Keratinocyte (primary cell): ENCODE data around the gene OR1I1. TPM values are rescaled to one million over a fixed set of nuclear protein-coding genes. Genes with fewer than 3 reads are reported as not detected.
A peak's percentile ranks its signal among the peaks of the same experiment; 100 is the strongest.

ENCODE experiments used
- DNase-seq: peaks from one replicate; pipeline ENCODE4 v3.0.0-alpha.2; 2011; ENCODE audit warnings: low read depth, missing footprints, low spot score
- FAIRE-seq: peaks from 2 replicates; lab custom pipeline; 2011; peaks lifted over from hg19 to GRCh38; lab: Jason Lieb, UNC
- H2AFZ ChIP-seq: 2 replicates; pipeline ENCODE4 v1.6.0; 2012; ENCODE audit warnings: low read length, control low read depth, inconsistent platforms; ENCODE audit not compliant: control insufficient read depth
- H3K27ac ChIP-seq: 2 replicates; pipeline ENCODE4 v1.5.1; 2011; ENCODE audit warnings: low read length; ENCODE audit not compliant: control insufficient read depth, insufficient read depth
- H3K27me3 ChIP-seq: 3 replicates; pipeline ENCODE4 v1.6.0; 2011; ENCODE audit warnings: low read length; ENCODE audit not compliant: control insufficient read depth, insufficient read depth; ENCODE audit errors: extremely low read depth
- H3K36me3 ChIP-seq, 2 experiments: 2 replicates in 1 of 2; 3 replicates in 1 of 2; pipeline ENCODE4 v1.5.1; 2011; ENCODE audit warnings: low read length in 2 of 2, mild to moderate bottlenecking in 1 of 2; ENCODE audit not compliant: control insufficient read depth in 2 of 2, insufficient read depth in 2 of 2; ENCODE audit errors: extremely low read depth in 1 of 2
- H3K4me1 ChIP-seq: 3 replicates; pipeline ENCODE4 v1.5.1; 2011; ENCODE audit warnings: low read length; ENCODE audit not compliant: control insufficient read depth, insufficient read depth; ENCODE audit errors: extremely low read depth
- H3K4me2 ChIP-seq: 3 replicates; pipeline ENCODE4 v1.6.0; 2011; ENCODE audit warnings: low read depth, low read length; ENCODE audit not compliant: control insufficient read depth, insufficient read depth; ENCODE audit errors: extremely low read depth
- H3K4me3 ChIP-seq, 3 experiments: fragments of 200-600 bp in 1 of 3; sonication (generic) in 1 of 3; 2 replicates in 2 of 3; 3 replicates in 1 of 3; pipeline ENCODE4 v1.5.1; 2011 to 2016; ENCODE audit warnings: low read length in 3 of 3, mild to moderate bottlenecking in 3 of 3, control low read depth in 2 of 3, inconsistent platforms in 1 of 3, low read depth in 1 of 3, mixed read lengths in 1 of 3, mixed run types in 1 of 3, moderate library complexity in 1 of 3; ENCODE audit not compliant: control insufficient read depth in 2 of 3, insufficient read depth in 2 of 3; ENCODE audit errors: extremely low read depth in 1 of 3
- H3K79me2 ChIP-seq: 2 replicates; pipeline ENCODE4 v1.6.0; 2012; ENCODE audit warnings: low read length; ENCODE audit not compliant: control insufficient read depth, insufficient read depth
- H3K9ac ChIP-seq: 3 replicates; pipeline ENCODE4 v1.6.0; 2011; ENCODE audit warnings: low read length; ENCODE audit not compliant: control insufficient read depth, insufficient read depth; ENCODE audit errors: extremely low read depth
- H3K9me1 ChIP-seq: 3 replicates; pipeline ENCODE4 v1.6.0; 2011; ENCODE audit warnings: low read length; ENCODE audit not compliant: control insufficient read depth, insufficient read depth; ENCODE audit errors: extremely low read depth
- H3K9me3 ChIP-seq: 2 replicates; pipeline ENCODE4 v1.5.1; 2012; ENCODE audit warnings: low read depth, low read length; ENCODE audit not compliant: control insufficient read depth
- H4K20me1 ChIP-seq: 3 replicates; pipeline ENCODE4 v1.6.0; 2011; ENCODE audit warnings: low read length; ENCODE audit not compliant: control insufficient read depth, insufficient read depth; ENCODE audit errors: extremely low read depth
- CTCF ChIP-seq, 3 experiments: IDR thresholded peaks in 1 of 3; conservative IDR thresholded peaks in 1 of 3; optimal IDR thresholded peaks in 1 of 3; 2 replicates in 2 of 3; 3 replicates in 1 of 3; pipeline versions ENCODE3 to v1.5.1; 2011; ENCODE audit warnings: low read length in 3 of 3, mild to moderate bottlenecking in 3 of 3, moderate library complexity in 2 of 3, control low read depth in 1 of 3, inconsistent platforms in 1 of 3; ENCODE audit not compliant: insufficient read depth in 2 of 3; ENCODE audit errors: extremely low read depth in 1 of 3
- EZH2 ChIP-seq: IDR thresholded peaks from one replicate; pipeline ENCODE4 v1.6.1; 2012; ENCODE audit warnings: inconsistent platforms, mild to moderate bottlenecking, low read length, moderate library complexity
- dilution Hi-C: fragments of 300-500 bp; cut with MboI; formaldehyde crosslinking; loops from one replicate; pipeline ENCODE4 v1.7.0; 2020; ENCODE audit warnings: low sequenced_read_pairs; ENCODE audit not compliant: extremely low pct_ligation_motif_present
- polyA plus RNA-seq, 5 experiments: library from polyadenylated mRNA; depleted of rRNA in 3 of 5; stranded (reverse) in 3 of 5; stranded (forward) in 1 of 5; unstranded in 1 of 5; fragments of >200 nt; gene quantifications; 1 replicate in 1 of 5; 2 replicates in 3 of 5; 3 replicates in 1 of 5; pipeline versions ENCODE4 v1.2.1 to v1.2.3, GENCODE V29; 2011 to 2012; ENCODE audit warnings: missing spikeins in 2 of 5, low read depth in 1 of 5, low replicate concordance in 1 of 5

The OR1I1 gene
- polyA plus RNA-seq, 1 donor (not counting 4 experiments of a cell fraction or from before 2014, with no cell fraction given): not detected

GRCh38 chr19:15116856-15117255 is 34.8 kb downstream of the OR1I1 start:
- no peak overlapping the region for H3K4me2 ChIP-seq
- FAIRE-seq: no peak
- DNase-seq: no peak
- no peak overlapping the region for H3K27ac ChIP-seq
- no peaks in the 10 kb centered on the region for H3K4me1 ChIP-seq
- H3K36me3 ChIP-seq: peaks cover 22 to 29% of the 10 kb centered on the region in 2 experiments
- dilution Hi-C loops: no loop called here
- no peaks in the 10 kb centered on the region for H3K9me1 ChIP-seq
- no peak overlapping the region for H3K9ac ChIP-seq
- TF ChIP-seq EZH2 (no peak), CTCF (optimal IDR thresholded peaks at IDR 0.05 in 1 of 3, IDR thresholded peaks at IDR 0.05 in 1 of 3, conservative IDR thresholded peaks at IDR 0.05 in 1 of 3; ENCODE audit: extremely low read depth in 1 of 3, insufficient read depth in 2 of 3, low read length in 3 of 3) (no peak)
- no peaks in the 10 kb centered on the region for H3K27me3 ChIP-seq
- H3K9me3 ChIP-seq: peaks cover 5% of the 10 kb centered on the region
- H3K79me2 ChIP-seq: no peaks in the 10 kb centered on the region
- no peaks in the 10 kb centered on the region for H4K20me1 ChIP-seq
- H2AFZ ChIP-seq: no peak overlapping the region
- H3K4me3 ChIP-seq: no peak overlapping the region

DNA sequence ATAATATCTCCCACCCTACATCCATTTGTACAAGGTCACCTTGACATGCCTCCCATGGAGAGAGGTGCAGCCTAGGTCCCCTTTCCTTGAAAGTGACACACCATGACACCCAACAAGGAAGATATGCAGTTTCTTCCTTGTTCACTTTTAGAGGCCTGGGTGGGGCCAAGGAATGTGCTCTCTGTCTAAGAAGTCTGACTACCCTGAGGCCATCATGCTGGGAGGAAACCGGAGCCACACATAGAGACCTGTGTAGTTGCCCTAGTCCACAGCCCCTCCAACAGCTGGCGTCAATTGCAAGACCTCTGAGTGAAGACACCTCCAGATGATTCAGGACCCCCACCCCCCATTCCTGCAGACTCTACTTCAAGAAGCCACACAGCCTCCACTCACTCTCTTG is 36.2 kb downstream of the OR1I1 start:
- Histone ChIP-seq H3K27ac (no peak overlapping the region), H3K4me3 (no peak overlapping the region), H2AFZ (no peak overlapping the region), H3K9me1 (no peaks in the 10 kb centered on the region), H3K4me1 (no peaks in the 10 kb centered on the region), H3K79me2 (no peaks in the 10 kb centered on the region), H3K9me3 (peaks cover 5% of the 10 kb centered on the region), H3K36me3 (peaks cover 22 to 27% of the 10 kb centered on the region in 2 experiments), H4K20me1 (no peaks in the 10 kb centered on the region), H3K27me3 (no peaks in the 10 kb centered on the region), H3K9ac (no peak overlapping the region), H3K4me2 (no peak overlapping the region)
- peak; percentile 13 for FAIRE-seq
- DNase-seq: no peak
- TF ChIP-seq EZH2: no peak
- TF ChIP-seq CTCF (optimal IDR thresholded peaks at IDR 0.05 in 1 of 3, IDR thresholded peaks at IDR 0.05 in 1 of 3, conservative IDR thresholded peaks at IDR 0.05 in 1 of 3; ENCODE audit: extremely low read depth in 1 of 3, insufficient read depth in 2 of 3, low read length in 3 of 3): no peak
- dilution Hi-C loops: no loop called here
